ENCODE measurements around the gene BOC.

The BOC gene

GRCh38 chr3:113284453-113285050 lies 73.2 kb downstream of the BOC start:
- TF ChIP-seq CREB1 (IDR thresholded peaks at IDR 0.05; ENCODE audit: low read depth) (no peak), YY1 (IDR thresholded peaks at IDR 0.05; ENCODE audit: low read depth) (no peak), FOXM1 (IDR thresholded peaks at IDR 0.05; ENCODE audit: borderline replicate concordance, low read depth) (no peak), TEAD4 (IDR thresholded peaks at IDR 0.05) (no peak), TAF1 (IDR thresholded peaks at IDR 0.05; ENCODE audit: low read depth) (no peak), MAX (IDR thresholded peaks at IDR 0.05) (no peak), TCF12 (IDR thresholded peaks at IDR 0.05; ENCODE audit: low read depth) (no peak), USF1 (IDR thresholded peaks at IDR 0.05) (no peak), RAD21 (IDR thresholded peaks at IDR 0.05; ENCODE audit: low read depth) (no peak), CEBPB (IDR thresholded peaks at IDR 0.05) (no peak), EGR1 (IDR thresholded peaks at IDR 0.05) (no peak), EP300 (IDR thresholded peaks at IDR 0.05; ENCODE audit: borderline replicate concordance) (no peak), NFIC (IDR thresholded peaks at IDR 0.05) (no peak), REST (IDR thresholded peaks at IDR 0.05; ENCODE audit: low read depth) (no peak), ZBTB7A (IDR thresholded peaks at IDR 0.05; ENCODE audit: low read depth) (no peak)

GRCh38 chr3:113285226-113285625 lies 73.9 kb downstream of the BOC start:
- TF ChIP-seq EP300 (IDR thresholded peaks at IDR 0.05; ENCODE audit: borderline replicate concordance) (no peak), REST (IDR thresholded peaks at IDR 0.05; ENCODE audit: low read depth) (no peak), MAX (IDR thresholded peaks at IDR 0.05) (no peak), CREB1 (IDR thresholded peaks at IDR 0.05; ENCODE audit: low read depth) (no peak), ZBTB7A (IDR thresholded peaks at IDR 0.05; ENCODE audit: low read depth) (no peak), FOXM1 (IDR thresholded peaks at IDR 0.05; ENCODE audit: borderline replicate concordance, low read depth) (no peak), NFIC (IDR thresholded peaks at IDR 0.05) (no peak), TCF12 (IDR thresholded peaks at IDR 0.05; ENCODE audit: low read depth) (no peak), USF1 (IDR thresholded peaks at IDR 0.05) (no peak), TAF1 (IDR thresholded peaks at IDR 0.05; ENCODE audit: low read depth) (no peak), RAD21 (IDR thresholded peaks at IDR 0.05; ENCODE audit: low read depth) (no peak)

GRCh38 chr3:113285741-113286140 lies 74.4 kb downstream of the BOC start:
- no peak for TF ChIP-seq EP300 (IDR thresholded peaks at IDR 0.05; ENCODE audit: borderline replicate concordance)
- no peak for TF ChIP-seq TAF1 (IDR thresholded peaks at IDR 0.05; ENCODE audit: low read depth)
- TF ChIP-seq USF1 (IDR thresholded peaks at IDR 0.05) = no peak
- TF ChIP-seq MAX (IDR thresholded peaks at IDR 0.05) = no peak
- TF ChIP-seq RAD21 (IDR thresholded peaks at IDR 0.05; ENCODE audit: low read depth) = no peak
- no peak for TF ChIP-seq CEBPB (IDR thresholded peaks at IDR 0.05)
- TF ChIP-seq ZBTB7A (IDR thresholded peaks at IDR 0.05; ENCODE audit: low read depth) = no peak
- no peak for TF ChIP-seq REST (IDR thresholded peaks at IDR 0.05; ENCODE audit: low read depth)

- no peak for TF ChIP-seq TCF12 (IDR thresholded peaks at IDR 0.05; ENCODE audit: low read depth)
- TF ChIP-seq EGR1 (IDR thresholded peaks at IDR 0.05) = no peak
- TF ChIP-seq TEAD4 (IDR thresholded peaks at IDR 0.05) = no peak
- no peak for TF ChIP-seq ZBTB7A (IDR thresholded peaks at IDR 0.05; ENCODE audit: low read depth)
- TF ChIP-seq REST (IDR thresholded peaks at IDR 0.05; ENCODE audit: low read depth) = no peak
- no peak for TF ChIP-seq YY1 (IDR thresholded peaks at IDR 0.05; ENCODE audit: low read depth)
- no peak for TF ChIP-seq NFIC (IDR thresholded peaks at IDR 0.05)
- no peak for TF ChIP-seq TAF1 (IDR thresholded peaks at IDR 0.05; ENCODE audit: low read depth)
- TF ChIP-seq EP300 (IDR thresholded peaks at IDR 0.05; ENCODE audit: borderline replicate concordance) = no peak
- no peak for TF ChIP-seq MAX (IDR thresholded peaks at IDR 0.05)
- TF ChIP-seq CREB1 (IDR thresholded peaks at IDR 0.05; ENCODE audit: low read depth) = no peak
Observed at GRCh38 chr3:113286524-113286923, 75.2 kb downstream of the BOC start.
